Medulla oblongata (tissue), 1 donor: ENCODE results near the gene MAP6D1.

Source experiments
- DNase-seq: peaks from one replicate; pipeline ENCODE4 v3.0.0-alpha.2; 2015; ENCODE audit errors: extremely low spot score

Gene MAP6D1

DNA sequence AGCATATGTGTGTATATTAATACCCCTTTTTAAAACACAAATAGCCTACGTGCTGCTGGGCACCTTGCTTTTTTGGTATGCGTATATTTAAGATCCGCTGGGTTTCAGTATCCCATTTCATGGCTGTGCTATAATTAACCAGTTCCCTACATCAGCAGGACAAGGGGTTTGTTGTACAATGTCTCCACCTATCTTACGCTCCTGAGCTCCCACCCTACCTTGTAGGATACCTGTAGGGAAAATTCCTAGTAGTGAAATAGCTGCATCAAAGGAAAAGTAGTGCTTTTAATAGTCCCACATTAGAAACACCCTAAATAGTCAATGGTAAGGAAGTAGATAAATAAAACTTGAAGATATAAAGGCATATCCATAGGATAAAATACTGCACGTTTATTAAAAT is 1.4 kb downstream of the MAP6D1 start:
- peak; percentile 52 for DNase-seq

DNA sequence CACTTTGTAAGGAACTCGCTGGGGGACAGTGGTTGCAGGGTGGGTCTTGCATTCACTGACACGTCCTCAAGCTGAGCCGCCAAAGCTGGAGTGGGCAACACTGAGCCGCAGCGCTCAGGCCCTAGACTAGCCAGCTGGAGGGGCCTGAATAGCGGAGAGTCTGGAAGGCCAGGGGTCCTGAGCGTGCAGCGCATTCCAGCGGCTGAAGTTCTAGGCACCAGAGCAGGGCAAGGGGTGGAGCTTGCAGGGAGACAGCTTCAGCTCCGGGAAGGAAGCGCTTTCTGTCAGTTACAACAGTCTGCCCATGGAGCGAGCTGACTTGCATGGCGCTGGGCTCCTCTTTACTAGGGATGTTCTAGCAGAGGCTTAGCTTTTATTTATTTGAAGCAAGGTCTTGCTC is 2.7 kb downstream of the MAP6D1 start:
- DNase-seq, result peak; percentile 68

DNA sequence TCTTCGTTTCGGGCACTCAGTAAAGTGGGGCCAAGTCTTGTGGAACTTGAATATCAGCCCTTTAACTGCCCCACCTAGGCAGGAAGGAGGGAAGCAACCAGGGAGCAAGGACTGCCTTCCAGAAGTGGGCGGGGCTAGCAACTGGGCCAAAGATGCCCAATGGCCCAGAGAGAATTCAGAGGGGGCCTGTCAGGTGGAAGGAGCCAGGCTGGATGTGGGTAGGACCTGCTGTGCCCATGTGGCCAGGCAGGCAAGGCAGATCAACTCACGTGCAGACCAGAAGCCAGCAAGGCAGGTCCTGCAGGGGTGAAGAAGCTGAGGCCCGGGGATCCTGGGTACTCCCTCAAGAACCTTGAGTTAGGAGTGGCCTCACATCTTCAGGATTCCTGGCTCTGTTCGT is 5.5 kb downstream of the MAP6D1 start:
- no peak for DNase-seq

DNA sequence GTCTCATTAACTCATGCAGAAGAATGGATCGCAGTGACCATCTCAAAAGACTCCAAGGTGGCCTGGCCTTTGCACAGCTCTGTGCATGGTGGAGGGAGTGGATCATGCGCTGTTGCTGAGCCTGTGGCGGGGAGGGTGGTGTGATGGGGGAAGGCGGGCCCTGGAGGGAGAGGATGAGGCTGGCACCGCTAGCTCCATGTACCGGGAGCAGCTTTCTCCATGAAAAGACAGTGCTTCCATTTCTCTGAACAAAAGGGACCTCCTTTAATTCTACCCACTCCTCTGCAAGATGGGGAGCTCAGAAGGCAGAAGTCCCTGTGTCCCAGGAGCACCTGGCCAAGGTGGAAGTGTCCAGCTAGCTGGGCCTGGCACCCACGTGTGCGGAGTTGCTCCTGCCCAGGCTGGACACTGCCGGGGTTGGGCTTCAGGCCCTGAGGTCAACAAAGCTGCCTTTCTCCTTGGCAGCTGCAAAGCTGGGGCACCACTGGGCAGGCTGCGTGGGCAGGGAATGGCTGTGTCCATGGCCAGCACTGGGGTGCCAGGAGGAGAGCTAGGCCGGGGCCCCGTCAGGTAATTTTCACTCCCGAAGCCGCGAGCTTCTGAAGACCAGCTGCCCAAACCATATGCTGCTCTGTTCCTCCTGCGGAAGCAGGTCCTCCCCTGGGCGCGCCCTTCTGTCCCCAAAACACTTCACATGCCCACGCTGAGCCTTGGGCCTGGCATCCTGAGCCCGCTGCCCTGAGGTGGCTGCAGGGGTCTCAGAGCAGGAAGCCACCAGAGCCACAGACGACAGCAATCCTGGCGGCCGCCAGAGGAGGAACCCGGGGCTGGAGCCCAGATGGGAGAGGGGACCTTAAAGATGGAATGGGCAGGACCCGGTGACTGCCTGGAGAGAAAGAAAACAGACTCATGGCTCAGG is 6.4 kb downstream of the MAP6D1 start:
- DNase-seq, result peak; percentile 95

DNA sequence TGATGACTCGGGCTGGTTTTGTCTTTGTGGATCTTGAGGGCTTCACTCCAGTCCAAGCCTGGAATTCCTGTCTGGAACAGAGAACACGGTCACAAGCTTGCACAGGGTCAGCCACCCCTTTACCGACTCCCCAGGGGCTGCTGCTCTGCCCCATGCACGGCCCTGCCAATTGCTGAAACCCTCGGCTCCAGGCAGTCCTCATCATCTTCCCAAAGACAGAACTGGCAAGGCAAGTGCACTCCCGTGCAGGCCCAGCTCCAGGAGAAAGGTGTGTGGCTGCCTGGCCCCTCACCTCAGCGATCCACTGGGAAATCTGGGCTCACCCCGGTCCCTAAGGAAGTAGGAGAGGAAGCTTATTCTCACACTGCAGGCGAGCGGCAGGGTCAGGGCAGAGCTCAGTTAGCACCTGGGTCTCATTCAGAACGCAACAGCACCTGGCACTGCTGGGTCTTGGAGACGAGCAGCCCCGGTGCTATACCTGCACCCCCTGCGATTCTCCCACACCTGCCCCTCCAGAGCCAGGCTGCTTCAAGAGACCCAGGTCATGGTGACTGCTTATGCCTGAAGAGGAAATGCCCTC is 7.2 kb downstream of the MAP6D1 start:
- no peak for DNase-seq

DNA sequence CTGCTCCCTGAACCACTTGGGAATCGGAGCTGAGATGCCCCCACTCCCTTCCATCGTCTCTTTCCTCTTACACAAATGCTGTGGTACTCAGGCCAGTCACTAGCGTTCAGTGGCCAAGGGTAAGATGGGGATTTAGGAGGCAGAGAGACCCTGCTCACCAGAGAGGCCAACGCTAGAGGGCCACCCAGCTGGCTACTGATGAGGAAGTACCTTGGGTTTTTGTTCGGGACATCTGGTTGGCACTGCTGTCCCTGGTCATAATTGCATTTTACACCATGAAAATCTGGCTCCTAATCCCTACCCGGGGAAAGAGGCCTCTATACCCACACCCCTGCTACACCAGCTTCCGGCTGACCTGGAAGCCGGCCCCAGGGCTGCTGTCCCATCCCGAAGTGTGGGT is 7.7 kb downstream of the MAP6D1 start:
- DNase-seq, result no peak

DNA sequence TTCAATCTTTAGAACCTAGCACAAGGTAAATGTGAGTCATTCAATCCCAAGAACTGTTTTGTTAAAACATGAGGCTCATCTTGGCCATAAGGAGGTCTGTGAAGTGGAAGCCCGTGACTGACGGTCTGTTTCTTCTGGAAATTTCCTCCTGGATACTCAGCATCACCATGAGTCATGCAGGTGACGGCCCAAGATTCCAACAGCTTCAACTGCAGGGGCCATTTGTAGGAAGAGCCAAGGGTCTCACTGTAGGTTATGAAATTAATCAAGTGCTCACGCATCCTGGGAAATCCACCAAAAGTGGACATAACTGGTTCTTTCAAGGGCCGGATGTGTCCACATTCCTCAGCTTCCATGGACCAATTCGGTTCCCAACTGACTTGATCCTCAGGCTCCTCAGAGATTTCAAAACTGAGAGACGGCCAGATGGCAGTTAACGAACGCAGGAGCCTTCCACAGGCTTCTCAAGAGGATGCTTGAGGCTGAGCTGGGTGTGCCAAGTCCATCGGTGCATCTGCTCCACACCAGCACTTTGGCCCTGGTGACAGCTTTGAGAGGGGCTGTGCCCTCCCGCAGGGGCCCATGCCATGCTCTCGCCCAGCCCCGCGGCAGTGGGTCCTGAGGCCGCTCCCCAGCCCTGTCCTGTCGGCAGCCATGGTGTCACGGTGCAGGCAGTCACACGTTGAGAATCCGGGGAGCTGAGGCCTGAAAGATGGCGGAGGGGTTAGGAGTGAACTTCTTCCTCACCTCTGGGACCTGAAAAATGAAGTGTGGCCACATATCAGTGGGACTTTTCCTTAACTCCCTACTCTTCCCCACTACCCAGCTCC is 8.5 kb downstream of the MAP6D1 start:
- DNase-seq, result no peak

DNA sequence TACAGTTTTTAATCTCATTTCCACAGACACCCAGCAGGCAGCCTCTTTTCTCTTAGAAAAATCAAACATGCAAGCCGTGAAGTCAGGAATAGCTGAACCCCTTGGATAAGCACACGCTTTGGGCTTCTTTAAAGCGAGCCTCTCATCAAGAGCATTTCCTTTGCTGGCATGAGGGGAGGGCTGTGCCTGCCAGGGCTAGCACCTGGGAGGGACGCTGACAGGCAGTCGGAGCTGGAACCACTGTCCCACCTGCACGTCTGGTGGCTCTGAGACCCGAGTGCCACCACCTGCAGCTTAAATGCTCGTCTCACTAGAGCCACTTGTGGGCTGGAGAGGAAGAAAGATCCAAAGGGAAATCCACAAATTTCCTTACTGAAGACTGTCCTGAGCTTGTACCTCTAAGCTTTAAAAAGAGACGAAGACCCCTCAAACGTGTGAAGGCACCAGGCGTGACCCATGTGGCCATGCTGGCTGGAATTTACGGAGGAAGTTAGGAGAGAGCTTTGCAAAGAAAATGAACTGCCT is 9.4 kb downstream of the MAP6D1 start:
- no peak for DNase-seq

DNA sequence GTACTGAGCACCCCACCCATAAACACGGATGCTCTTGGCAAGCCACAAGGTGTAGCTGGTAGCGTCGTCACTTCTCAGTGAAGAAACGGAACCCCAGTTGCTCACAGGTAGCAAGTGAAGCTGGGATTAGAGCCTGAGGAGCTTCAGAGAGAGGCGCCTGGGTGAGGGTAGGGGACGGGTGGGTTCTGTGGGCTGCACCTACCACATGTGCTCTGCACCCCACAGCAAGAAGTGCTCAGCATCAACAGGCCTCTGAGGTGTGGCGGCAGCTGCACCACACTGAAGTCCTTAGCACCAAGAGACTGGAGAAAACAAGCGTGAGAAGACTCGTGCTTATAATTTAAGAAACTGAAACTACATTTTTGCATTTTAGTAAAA is 9.8 kb downstream of the MAP6D1 start:
- no peak for DNase-seq

DNA sequence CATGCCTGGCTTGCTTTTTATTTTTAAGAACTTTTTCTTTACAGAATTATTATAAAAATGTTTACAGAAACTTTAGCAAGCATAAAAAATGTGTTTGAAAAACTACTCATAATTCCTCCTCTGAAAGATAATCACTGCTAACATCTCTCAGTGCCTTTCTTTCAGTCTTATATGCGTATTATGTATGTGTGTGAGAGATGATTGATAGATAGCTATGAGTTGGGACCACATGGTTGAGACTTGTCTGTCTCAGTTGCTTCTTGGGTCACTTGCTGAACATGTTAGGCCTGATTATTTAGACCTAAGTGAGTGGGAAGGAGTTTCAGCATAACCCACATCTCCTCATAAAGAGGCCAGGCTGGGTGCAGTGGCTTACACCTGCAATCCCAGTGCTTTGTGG is 11.1 kb downstream of the MAP6D1 start:
- no peak for DNase-seq

DNA sequence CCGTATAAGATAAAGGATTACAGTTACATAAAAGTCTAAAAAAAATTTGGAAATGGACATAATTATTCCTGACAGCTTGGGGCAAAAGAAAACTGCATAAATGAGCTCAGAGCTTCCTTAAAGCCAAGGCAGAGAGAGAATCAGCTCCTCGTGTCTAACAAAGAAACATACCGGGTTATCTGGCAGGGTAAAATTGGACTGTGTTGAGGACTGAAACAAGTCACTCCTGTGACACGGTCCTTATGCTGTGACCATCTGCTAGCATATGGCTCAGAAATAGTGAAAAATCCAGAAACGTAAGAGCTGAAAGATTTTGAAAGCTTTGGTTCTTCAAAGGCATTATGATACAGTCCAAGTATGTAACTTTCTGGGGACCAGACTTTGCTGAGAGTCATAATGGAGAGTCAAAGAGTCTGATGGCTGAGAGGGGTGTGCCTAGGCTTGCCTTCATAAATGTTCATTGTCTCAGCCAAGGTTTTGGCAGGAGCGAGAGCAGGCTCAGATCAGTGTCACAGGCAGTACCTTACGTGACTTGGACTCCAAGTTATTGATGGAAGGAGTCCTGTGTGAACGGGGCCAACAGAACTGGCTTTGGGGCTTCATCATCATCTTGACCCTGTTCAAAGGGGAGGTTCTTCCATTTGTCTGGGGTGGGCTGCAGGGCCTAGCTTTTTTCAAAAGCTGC is 12.5 kb downstream of the MAP6D1 start:
- DNase-seq, result peak; percentile 84

DNA sequence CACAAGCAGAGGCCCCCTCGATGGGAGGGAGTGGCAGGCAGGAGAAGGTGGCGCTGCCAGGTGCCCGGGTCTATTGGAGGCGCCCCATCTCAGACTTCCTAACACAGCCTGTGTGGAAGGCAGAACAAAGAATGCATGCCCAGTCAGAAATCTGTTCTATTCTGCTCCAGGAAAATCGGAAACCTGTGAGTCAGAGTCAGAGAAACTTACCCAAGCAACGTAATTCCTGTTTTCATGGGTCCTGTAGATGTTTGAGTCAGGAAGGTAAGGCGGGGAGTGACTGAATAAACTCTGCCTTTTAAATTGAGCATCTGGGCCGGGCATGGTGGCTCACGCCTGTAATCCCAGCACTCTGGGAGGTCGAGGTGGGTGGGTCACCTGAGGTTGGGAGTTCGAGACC is 13.7 kb downstream of the MAP6D1 start:
- no peak for DNase-seq

DNA sequence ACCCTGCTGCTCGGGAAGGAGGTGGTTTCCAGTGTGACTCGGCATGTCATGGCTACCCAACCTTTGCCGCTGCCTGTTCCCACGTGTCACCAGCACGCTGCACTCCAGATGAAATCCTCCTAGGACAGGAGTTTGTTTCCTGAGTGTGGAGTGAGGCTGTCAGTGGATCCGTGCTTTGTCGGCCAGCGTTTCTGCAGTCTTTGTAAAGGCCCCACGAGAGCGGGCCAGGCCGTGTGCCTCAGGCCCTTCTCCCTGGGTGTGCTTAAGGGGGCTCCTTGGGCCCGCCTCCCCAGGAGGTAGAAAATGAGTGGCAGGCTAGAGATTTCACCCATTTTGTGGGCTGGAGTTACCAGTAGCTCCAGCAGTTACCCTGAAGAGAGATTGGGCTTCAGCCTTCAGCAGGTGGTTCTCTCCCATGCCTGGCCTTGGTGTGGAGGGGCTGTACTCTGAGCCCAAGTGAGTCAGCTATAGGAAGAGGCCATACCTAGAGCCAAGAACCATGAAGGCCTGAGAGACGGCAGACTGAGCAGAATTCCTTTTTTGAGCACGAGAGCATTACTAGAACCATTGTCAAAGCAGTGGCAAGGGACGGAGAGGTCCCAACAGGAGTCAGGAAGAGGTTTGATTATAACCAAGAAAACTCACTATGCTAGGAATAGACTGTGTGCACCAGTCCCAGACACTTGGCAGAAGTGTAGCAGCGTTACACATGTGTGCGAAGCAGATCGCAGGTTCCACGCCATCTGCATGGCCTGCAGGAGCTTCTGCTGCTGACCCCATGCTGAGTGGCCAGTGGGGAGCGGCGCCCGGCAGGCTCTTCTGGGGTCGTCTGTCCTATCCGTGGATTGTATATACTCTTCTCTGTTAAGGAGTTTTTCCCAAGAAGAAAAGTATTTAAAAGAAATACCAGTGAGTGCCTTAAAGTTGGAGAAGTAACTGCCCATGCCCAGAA is 14.5 kb downstream of the MAP6D1 start:
- no peak for DNase-seq

DNA sequence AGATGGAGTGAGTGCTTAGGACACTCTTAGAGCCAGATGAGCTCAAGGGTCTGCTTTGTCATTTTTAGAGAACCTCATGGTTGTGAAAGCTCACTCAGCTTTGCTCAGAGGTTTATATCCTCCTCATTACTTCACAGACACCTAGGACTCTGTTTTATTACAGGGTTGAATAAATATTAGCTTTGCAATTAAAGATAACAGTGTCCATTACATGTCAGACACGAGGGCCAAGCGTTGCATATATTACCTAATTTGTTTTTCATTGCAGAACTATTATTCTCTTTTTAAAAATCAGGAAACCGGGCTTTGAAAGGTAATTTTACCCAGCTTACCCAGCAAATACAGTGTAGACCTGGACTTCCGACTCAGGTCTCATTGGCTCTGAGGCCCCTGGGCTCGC is 16.1 kb downstream of the MAP6D1 start:
- no peak for DNase-seq

DNA sequence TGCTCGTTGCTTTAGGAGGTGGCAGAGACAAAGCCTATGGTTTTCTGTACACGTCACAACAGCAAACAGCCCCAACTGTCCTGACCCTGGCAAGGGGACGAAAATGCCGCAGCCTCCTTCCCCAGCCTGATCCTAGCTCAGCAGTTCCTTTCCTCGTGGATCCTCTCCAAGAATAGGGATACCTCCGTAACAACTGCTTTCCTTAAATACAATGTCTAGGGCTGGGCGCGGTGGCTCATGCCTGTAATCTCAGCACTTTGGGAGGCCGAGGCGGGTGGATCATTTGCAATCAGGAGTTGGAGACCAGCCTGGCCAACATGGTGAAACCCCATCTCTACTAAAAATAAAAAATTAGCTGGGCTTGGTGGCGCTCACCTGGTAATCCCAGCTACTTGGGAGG is 17.0 kb downstream of the MAP6D1 start:
- DNase-seq, result no peak

DNA sequence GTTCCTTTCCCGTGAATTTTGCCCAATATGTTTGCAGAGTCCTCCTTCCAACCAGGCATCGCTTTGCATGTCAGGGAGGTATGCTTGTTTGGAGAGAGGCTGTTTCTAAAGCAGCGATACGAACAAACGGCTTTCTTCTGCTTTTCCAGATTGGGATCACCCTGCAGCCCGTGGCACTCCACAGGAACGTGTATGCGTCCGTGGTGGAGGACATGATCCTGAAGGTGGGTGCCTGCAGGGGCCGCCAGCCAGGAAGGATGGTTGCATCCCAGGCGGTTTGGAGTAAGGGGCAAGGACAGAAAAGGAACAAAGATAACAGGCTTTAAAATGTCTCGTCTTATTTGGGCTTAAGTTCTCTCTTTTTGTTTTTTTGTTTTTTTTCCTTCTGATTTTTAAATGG is 17.5 kb downstream of the MAP6D1 start:
- no peak for DNase-seq

DNA sequence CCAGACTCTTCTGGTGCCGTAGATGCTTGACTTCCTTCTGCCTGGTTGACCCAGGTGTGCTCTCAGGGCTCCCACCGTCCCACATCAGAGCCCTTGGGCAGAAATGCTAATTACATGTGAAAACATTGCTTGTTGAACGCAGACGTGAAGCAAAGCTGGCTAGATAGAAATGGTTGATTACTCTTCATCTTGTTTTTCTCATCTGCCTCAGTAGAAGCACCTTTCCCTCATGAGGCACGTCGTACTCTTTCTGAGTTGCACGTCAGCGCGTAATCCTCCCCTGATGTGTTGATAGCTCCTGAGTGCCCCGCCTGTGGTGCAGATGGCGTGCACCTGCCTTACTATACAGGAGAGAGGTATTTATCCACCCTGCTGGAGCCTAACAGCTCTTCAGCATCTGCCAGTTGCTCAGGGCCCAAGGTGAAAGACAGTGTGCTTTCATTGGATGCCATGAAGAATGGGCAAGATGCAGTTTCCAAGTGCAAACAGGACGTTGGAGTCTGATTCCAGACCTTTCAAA is 18.1 kb downstream of the MAP6D1 start:
- DNase-seq, result no peak

DNA sequence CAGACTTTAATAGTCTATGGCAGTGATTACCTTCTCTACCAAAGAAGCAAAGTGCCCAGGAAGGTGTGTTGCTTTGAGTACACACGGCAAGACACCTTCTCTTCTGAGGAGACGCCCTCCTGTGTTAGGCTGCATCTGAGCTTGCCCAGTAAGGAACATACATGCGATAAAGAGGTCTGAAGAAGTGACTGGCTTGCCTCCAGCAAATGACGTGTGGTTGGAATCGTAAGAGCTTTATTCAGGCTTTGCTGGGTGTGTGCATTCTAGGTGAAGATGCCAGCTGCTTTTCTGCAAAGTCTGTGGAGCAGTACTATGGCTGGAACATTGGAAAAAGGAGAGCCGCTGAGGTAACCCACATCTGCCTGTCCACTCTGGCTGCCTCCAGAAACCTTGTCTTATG is 22.4 kb downstream of the MAP6D1 start:
- no peak for DNase-seq

DNA sequence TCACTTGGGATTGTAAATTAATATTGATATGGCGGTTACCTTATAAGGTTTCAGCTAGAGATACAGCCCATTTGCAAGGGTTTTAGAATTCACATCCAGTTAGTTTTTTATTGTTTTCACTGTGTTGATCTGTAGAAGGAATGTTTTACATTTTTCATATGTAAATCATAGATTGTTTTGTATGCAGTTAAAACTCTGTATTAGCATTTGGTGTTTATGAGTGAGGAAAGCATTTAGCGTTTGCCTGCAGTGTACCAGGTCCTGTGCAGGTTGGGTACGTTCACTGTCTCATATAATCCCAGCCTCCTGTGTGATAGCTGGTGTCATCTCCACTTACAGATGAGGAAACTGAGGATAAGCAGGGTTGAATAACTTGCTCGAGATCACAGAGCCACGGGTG is 23.8 kb downstream of the MAP6D1 start:
- no peak for DNase-seq

DNA sequence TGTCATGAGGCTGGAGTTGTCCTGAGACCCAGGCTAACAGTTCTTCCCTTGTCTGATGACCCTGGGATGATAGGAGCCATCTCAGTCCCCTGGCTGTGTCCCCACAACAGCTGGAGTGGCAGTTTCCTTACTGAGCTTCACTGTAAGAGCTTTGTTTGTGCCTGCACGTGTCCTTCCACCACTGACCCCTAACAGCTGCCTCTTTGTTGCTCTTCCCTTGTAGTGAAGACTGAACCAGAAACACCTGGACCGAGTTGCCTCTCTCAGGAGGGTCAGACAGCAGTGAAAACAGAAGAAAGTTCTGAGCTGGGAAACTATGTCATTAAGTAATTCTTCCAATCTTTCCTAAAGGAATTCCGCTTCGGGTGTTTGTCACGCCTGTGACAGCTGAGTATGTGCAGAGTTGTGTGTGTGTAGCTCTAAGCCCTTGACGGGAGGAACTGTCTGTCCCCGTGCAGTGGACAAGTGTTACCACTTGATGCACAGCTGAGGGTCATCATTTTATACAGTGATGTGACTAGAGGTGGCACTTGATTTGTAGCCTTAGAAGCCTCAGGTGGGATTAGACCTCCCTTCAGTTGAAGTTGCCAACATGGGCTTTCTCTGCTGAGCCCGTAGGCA is 25.0 kb downstream of the MAP6D1 start:
- DNase-seq, result peak; percentile 95
